ENCODE measurements around the gene RNASET2. TPM values are rescaled to one million over a fixed set of nuclear protein-coding genes. Genes with fewer than 3 reads are reported as not detected.
"Not testable (repeated sequence)": the region's sequence is repeated elsewhere in the genome, so short reads cannot be mapped to it uniquely, and the experiment has no call there.

Gene RNASET2
- total RNA-seq, 1 experiment from 2014 or later: 53.4 TPM

DNA sequence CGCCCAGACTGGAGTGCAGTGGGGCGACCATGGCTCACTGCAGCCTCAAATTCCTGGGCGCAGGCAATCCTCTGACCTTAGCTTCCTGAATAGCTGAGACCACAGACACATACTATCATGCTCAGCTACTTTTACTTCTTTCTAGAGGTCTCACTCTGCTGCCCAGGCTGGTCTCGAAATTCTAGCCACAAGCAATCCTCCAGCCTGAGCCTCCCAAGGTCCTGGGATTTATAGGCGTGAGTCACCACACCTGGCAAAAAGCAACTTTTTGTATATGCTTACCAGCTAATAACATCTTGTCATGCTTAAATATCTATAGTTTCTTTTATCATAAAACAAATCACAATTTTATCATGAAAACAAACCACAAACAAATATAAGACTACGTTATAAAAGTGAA, 23.0 kb downstream of the RNASET2 start:
- no peak for DNase-seq (ENCODE audit: low read depth)
- in situ Hi-C loops (cut with HindIII; ENCODE audit: low pct_unique_long_range_greater_than_20kb, low sequenced_read_pairs): no loop called here

DNA sequence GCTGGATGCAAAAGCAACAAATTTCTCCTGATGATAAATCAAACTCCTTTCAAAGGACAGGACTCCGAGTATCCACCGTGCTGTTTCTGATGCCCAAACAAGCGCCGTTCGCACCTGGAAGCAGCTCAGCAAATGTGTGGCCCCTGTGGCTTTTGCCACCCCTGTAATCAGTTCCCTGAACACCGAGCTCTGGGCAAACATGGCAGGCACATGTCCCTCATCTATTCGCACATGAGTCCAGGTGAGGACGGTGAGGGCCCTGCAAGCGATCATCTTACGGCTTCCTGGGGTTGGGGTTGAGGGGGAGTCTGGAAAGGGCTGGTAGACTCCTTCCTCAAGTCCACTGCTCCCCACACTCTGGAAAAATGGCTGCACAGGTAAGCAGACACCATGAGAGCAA, 23.7 kb downstream of the RNASET2 start:
- in situ Hi-C loops (cut with HindIII; ENCODE audit: low pct_unique_long_range_greater_than_20kb, low sequenced_read_pairs): no loop called here
- DNase-seq (ENCODE audit: low read depth): no peak

DNA sequence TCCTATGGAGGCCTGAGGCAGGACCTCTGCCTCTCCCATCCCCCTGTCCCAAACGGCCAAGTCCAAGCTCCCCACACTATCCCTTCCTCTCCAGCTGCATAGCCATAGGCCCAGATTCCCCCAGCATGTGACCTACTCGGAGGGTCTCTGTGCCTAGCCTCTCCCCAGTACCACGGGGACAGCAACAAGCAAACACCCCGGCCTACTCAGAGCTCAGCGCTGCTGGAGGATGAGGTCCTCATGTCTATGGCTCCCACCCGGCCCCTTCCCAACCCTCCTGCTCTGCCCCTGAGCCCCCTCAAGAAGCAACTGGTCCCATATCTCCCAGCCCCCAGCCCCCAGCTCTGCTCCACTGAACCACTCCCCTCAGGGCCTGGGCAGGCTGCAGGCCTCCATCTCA, 24.2 kb downstream of the RNASET2 start:
- in situ Hi-C loops (cut with HindIII; ENCODE audit: low pct_unique_long_range_greater_than_20kb, low sequenced_read_pairs): no loop called here

DNA sequence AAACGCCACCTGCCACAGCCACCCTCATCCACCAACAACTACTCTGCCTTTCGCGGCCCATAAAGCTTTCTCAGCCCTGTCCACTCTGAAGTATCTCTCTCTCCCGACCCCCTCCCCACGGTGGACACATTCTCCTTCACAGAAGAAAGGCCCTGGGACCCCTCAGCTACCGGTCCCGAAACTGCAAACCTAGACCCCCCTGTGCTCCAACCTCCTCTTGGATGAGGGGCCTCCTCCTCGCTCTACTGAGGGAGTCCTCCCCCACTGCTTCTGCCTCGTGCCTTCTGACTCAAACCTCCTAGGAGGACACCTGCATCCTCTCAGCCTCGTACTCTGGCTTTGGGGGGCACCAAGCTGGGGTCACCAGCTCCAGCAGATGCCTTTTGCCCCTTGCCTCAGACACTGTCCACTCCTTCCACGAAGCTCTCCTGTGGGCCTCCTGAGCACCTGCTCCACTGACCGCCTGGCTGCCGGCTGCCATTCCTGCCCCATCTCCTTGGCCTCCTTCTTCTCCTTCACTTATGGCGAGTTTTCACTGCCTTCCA, 24.9 kb downstream of the RNASET2 start:
- in situ Hi-C loops (cut with HindIII; ENCODE audit: low pct_unique_long_range_greater_than_20kb, low sequenced_read_pairs): no loop called here

More for the DNA sequence above, 24.2 kb downstream of the RNASET2 start:
- DNase-seq (ENCODE audit: low read depth): no peak

DNA sequence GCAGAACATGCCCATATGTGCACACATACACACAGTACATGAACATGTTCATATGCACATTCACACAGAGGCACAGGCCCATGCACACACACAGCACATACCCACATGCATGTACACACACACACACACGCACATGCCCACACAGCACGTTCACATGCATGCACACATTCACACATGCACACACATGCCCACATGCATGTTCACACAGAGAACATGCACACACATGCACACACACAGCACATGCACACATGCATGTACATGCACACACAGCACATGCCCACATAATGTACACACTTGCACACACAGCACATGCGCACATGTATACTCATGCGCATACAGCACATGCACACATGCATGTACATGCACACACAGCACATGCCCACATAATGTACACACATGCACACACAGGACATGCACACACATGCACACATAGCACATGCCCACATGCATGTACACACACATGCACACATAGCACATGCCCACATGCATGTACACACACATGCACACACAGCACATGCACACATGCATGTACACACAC, 25.9 kb downstream of the RNASET2 start:
- no peak for DNase-seq (ENCODE audit: low read depth)
- in situ Hi-C loops (cut with HindIII; ENCODE audit: low pct_unique_long_range_greater_than_20kb, low sequenced_read_pairs): no loop called here

More for the DNA sequence above, 24.9 kb downstream of the RNASET2 start:
- DNase-seq (ENCODE audit: low read depth): no peak

DNA sequence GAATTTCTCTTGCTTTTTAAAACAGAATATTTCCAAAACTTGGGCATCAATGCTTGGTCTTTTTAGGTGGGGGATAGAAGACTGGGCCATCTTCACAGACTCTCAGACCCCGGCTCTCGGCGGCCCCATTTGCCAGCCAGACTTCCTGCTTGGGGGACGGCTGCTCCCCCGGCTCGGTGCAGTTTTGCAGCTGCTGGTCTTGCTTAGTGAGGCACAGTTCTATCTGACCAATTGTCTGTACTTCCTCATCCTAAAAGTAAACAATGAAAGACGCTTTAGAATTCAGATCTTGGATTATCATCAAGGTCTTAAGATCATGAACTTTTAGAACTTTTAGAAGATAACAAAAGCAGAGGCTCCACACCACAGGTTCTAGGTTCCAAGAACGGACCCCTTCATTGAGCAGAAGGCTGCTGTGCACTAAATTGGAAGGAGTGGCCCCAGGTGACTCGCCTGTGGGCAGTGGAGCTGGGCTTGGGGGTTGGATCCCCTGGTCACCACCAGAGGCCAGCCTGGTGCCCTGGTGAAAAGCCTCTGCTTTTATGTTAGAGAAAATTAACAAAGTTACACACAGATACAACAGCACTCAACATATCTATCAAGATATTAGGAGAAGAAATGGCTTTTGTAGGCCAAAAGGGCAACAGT, 26.7 kb downstream of the RNASET2 start:
- in situ Hi-C loops (cut with HindIII; ENCODE audit: low pct_unique_long_range_greater_than_20kb, low sequenced_read_pairs): no loop called here
- no peak for DNase-seq (ENCODE audit: low read depth)

DNA sequence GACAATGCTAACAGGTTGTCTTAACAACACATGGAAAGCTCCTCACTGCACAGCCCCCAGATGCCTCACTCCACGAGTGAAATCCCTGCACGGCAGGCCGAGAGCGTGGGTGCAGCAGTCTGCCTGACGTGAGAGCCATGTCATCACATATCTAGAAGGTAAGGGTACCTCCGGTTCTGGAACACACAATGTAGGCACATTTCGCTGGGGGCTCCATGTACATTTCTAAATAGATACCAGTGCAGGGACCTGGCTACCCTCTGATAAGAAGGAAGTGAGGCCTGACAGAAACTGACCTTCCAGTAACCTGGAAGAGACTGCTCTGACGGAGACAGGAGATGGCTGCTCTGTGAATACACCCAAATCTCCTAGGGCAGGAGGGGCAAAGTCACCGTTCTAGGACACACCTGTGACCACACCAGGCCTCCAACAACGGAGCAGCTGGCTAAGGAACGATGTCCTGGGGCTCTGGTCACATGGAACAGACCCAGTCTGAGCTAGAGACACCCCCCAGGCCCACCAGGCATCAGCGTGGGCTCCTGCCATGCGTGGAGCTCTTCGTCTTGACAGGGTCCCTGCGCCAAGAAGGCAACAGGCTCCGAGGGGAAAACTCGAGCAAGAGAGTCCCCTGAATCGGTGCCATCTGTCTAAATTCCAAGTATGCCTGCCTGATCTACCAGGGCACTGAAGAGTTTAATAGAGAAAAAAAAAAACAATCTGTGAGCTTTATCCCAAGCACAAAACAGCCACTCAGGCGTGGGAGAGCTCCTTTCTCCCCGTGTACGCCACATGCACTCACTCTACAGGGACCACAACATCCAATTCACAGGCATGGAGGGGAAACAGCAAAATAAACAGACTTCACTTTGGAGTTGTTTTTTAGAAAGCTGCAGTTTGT, 27.5 kb downstream of the RNASET2 start:
- DNase-seq (ENCODE audit: low read depth): no peak
- in situ Hi-C loops (cut with HindIII; ENCODE audit: low pct_unique_long_range_greater_than_20kb, low sequenced_read_pairs): no loop called here

DNA sequence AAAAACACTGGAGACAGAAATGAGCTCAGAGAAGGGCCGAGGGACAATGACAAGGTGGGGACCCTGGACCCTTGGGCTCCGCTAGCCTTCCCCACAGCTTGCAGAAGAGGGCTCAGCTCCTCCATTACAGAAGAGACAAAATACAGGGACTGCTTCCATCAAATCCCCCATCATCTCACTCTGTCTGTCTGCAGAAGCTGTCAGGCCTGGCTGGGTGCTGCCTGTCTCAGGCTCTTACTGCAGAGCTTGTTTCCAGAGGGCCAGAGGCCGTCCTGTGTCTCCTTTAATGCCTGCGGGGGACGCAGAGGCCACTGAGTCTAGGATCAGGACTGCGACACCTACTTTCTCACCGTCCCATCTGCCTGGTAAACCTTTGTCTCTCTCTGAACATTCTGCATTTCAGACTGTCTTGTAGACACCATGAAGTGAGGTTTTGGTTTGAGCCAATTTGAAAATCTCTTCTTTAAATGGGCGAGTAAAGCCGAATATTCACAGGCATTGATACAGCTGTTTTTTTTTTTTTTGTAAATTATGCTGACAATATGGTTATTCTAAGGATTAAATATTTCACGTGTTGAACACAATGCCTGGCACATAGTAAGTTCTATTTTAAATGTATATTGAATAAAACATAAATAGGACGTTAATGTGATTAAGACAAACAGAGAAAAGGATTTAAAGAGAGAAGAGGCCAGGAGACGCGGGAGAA, 28.3 kb downstream of the RNASET2 start:
- in situ Hi-C loops (cut with HindIII; ENCODE audit: low pct_unique_long_range_greater_than_20kb, low sequenced_read_pairs): no loop called here
- no peak for DNase-seq (ENCODE audit: low read depth)

DNA sequence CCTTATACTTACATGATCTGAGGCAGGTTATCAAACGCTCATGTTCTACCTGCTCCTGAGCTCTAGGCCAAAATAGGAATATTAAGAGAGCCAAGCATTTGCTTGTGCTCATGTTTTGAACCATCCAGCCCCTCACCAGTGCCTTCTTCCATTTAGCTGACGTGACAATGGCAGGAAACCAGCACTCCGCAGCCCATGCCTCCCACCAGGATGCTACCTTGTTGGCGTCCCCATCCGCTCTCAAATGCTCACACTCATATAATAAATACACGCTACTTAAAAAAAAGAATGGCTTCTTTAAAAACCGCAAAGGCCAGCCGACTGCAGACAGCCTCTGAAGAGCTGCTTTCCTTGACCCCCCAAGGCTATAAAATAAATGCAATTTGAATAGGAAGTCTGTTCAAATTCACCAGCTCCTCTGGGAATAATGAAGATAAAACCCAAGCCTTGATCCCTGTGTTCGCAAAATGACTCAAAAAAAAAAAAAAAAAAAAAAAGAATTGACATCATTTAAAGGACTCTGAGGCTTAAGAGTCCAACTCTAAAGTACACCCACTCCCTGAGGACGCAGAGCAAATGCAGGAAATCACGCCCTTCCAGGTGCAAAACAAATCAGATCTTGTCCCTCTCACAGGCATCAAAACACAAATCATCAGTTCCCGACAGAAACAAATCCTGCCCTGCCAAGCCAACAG, 29.0 kb downstream of the RNASET2 start:
- in situ Hi-C loops (cut with HindIII; ENCODE audit: low pct_unique_long_range_greater_than_20kb, low sequenced_read_pairs): no loop called here
- DNase-seq (ENCODE audit: low read depth): no peak

DNA sequence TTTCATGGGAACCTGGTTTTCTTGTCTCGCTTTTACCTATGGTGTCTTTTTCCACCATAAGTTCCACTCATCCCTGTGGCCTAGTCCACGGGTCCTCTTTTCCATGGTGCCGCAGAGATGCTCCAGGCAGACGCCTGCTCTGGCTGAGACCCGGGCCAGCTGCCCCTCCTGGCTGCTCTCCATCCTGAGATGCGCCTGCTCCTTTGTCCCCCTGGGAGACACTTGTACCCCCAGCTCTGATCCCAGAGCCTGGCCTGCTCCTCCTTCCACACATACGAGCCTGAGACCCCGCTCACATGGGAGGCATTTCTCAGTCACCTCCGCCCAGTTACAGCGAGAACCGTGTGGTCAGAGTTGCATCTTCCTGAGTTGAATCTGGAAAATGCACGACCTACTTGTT, 29.6 kb downstream of the RNASET2 start:
- DNase-seq (ENCODE audit: low read depth): no peak
- in situ Hi-C loops (cut with HindIII; ENCODE audit: low pct_unique_long_range_greater_than_20kb, low sequenced_read_pairs): no loop called here

DNA sequence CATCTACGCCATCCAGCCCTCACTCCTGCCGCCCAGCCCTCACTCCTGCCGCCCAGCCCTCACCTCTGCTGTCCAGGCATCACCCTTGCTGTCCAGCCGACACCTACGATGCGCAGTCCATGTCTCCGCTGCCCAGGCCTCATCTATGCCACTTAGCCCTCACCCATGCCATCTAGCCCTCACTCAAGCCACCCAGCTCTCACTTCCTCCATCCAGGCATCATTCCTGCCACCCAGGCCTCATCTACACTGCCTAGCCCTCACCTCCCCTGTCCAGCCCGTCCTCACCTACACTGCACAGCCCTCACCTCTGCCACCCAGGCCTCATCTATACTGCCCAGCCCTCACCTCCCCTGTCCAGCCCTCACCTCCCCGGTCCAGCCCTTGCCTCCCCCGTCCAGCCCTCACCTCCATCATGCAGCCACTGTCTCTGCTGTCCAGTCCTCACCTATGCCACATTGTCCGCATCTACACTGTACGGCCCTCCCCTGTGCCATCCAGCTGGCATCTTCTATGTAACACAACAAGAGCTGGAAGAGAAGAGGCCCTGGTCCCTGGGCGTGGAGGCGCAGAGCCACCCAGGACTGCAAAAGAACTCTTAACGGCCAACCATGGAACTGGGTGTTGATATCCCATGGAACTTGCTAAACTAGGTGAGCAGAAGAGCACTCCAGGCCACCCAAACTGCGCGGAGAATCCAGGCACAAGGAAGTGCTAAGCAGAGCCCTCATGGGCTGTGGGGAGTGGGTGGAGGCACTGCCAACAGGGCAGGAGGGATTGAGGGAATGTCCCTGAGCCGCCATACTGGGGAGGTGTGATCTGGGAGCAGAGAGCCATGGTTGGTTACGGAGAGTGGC, 31.0 kb downstream of the RNASET2 start:
- in situ Hi-C loops (cut with HindIII; ENCODE audit: low pct_unique_long_range_greater_than_20kb, low sequenced_read_pairs): no loop called here
- DNase-seq (ENCODE audit: low read depth): no peak

DNA sequence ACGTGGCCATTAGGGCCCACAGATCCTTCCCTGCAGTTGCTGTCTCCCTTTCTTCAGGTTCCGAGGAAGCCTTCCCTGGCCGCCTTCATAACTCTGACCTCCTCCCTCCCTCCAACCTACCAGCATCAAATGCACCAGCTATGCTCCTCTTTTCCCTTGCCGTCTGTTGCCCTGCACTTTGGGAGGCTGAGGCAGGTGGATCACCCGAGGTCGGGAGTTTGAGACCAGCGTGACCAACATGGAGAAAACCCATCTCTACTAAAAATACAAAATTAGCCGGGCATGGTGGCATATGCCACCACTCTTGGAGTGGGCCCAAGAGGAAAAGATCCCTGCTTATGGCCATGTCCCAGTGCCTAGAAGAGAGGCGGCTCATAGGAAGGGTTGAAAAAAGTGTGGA, 31.8 kb downstream of the RNASET2 start:
- in situ Hi-C loops (cut with HindIII; ENCODE audit: low pct_unique_long_range_greater_than_20kb, low sequenced_read_pairs): no loop called here
- DNase-seq (ENCODE audit: low read depth): no peak

DNA sequence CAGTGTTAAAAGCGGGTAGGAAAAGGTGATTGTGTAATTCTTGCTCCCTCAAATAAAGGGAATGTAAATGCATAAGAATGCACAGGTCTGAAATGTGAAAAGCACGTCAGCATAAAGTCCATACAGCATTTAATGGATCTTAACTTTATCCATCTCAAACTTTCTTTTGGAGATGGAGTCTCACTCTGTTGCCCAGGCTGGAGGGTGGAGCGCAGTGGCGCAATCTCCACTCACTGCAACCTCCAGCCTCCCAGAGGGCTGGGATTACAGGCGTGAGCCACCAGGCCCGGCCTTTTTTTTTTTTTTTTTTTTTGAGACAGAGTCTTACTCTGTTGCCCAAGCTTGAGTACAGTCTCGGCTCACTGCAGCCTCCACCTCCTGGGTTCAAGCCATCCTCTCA, 33.4 kb downstream of the RNASET2 start:
- in situ Hi-C loops (cut with HindIII; ENCODE audit: low pct_unique_long_range_greater_than_20kb, low sequenced_read_pairs): no loop called here

DNA sequence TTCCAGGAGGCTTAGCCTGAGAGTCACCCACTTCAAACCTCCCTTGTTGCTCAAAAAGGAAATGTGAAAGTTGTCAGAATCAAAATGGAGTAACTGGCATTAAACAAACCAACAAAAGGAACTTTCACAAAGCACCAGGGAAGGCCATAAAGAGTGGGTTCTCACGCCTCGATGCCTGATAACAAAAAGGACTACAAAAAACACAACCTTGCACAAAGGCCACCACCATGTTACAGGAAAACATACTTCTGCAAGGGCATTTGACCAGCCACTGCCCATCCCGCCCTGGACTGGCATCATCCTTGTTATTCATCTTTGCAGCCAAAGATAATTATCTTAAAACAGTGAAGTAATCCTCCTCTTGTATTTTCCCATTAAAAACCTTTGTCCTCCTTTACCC, 34.8 kb downstream of the RNASET2 start:
- DNase-seq (ENCODE audit: low read depth): no peak

More for the DNA sequence above, 33.4 kb downstream of the RNASET2 start:
- no peak for DNase-seq (ENCODE audit: low read depth)

DNA sequence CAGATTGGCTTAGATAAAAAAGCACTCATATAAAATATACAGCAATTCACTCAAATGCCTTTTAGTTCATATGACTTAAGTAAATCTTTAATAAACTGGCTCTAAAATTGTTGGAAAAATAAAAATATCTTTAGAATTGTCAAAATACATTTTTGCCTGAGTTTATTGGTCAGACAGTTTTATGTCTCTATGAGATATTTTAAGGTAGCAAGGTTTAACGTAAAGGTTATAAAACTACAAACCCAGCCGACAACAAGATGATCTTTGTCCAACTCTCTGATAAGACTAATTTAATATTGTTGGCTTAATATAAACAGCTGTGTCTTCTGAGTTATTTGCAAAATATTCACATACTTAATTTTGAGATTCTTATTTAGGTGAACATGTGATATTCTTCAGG, 39.5 kb downstream of the RNASET2 start:
- in situ Hi-C loops (cut with HindIII; ENCODE audit: low pct_unique_long_range_greater_than_20kb, low sequenced_read_pairs): no loop called here
- no peak for DNase-seq (ENCODE audit: low read depth)

More for the DNA sequence above, 34.8 kb downstream of the RNASET2 start:
- in situ Hi-C loops (cut with HindIII; ENCODE audit: low pct_unique_long_range_greater_than_20kb, low sequenced_read_pairs): no loop called here

DNA sequence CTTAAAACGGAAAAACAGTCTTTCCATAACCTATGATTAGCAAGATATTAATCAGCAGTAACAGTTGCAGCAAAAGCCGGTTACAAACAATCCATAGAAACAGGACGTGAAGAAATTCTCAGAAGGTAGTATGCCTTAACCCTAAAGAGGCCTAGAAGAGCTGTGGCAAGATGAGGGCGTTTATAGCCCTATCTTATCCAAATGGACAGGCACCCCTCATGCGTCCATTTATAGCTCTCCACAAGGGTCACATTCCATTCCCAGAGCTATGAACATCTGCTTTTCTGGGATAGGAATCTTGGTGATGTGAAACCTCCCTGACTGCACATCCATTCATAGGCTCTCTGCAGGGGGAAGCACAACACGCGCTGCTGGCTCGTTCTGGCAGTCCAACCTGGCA, 40.9 kb downstream of the RNASET2 start:
- in situ Hi-C loops (cut with HindIII; ENCODE audit: low pct_unique_long_range_greater_than_20kb, low sequenced_read_pairs); DNase-seq (ENCODE audit: low read depth): not testable (repeated sequence)

DNA sequence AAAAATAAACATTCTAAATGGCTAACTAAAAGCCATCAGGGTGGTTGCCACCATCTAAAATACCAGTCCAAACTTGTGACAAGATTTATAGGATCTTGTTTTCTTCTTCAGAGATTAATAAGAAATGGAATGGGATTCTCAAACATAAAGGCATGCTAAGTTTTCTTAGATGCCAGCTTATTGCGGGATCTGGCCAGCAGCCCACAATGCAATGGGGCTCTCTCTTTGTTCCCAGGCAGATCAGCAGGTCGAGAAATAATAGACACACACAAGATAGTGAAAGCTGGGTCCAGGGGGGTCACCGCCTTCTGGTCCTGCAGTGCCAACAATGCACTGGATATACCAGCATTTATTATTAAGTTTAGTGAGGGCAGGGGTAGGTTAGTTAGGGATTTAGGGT, 41.4 kb downstream of the RNASET2 start:
- DNase-seq (ENCODE audit: low read depth); in situ Hi-C loops (cut with HindIII; ENCODE audit: low pct_unique_long_range_greater_than_20kb, low sequenced_read_pairs): not testable (repeated sequence)

All from Caki2 (cell line).